ENCODE data around the gene HPS6. TPM values are rescaled to one million over a fixed set of nuclear protein-coding genes. Genes with fewer than 3 reads are reported as not detected.

Gene HPS6
- total and polyA plus RNA-seq, 10 donors: 7.2 to 29.5 (median 17.0) TPM

GRCh38 chr10:102055647-102056419 lies 9.3 kb upstream of the HPS6 start, which contains the start of gene ARMH3:
Gene ARMH3, minus strand, starts transcription at chr10:102056173. Its CDS starts 16,059 bp downstream, at chr10:102040114.
- TF ChIP-seq CTCF (IDR thresholded peaks at IDR 0.05 in 8 of 11, conservative IDR thresholded peaks at IDR 0.05 in 3 of 11) (peak in 4 of 11 experiments; percentile 26 to 37 (median 30)), POLR2A (IDR thresholded peaks at IDR 0.05) (peak in 1 of 3 donors; percentile 35), POLR2AphosphoS5 (IDR thresholded peaks at IDR 0.05) (peak; percentile 90 to 92 (median 91))
- Histone ChIP-seq H3K9me3 (no peaks in the 10 kb centered on the region), H3K27ac (peak within 1 kb of the TSS; percentile 86 to 98 (median 96)), H3K36me3 (no peaks in the 10 kb centered on the region), H3K27me3 (replicated peaks in 1 of 7) (no peaks in the 10 kb centered on the region), H3K4me1 (peaks cover 22 to 54% (median 50%) of the 10 kb centered on the region in 6 donors), H3K4me3 (peak within 1 kb of the TSS; percentile 81 to 91 (median 87))
- peak; percentile 98 for DNase-seq
- intact Hi-C loops (cut with DNase I; ENCODE audit: low total_unique reads): no loop called here
- WGBS, 5 donors: 0 to 1% (median 1%) methylated on average over 33 to 79 of the region's 79 CpGs

GRCh38 chr10:102059987-102060386 lies 5.2 kb upstream of the HPS6 start:
- Histone ChIP-seq H3K9me3 (no peaks in the 10 kb centered on the region), H3K4me3 (no peak overlapping the region), H3K36me3 (no peaks in the 10 kb centered on the region), H3K4me1 (peaks cover 2 to 22% (median 15%) of the 10 kb centered on the region in 6 donors), H3K27me3 (replicated peaks in 1 of 7) (no peaks in the 10 kb centered on the region), H3K27ac (no peak overlapping the region)
- DNase-seq: no peak
- intact Hi-C loops (cut with DNase I; ENCODE audit: low total_unique reads): loop anchor here (10.0 kb wide), 1 partner anchor 55 kb away; no protein-coding TSS in a partner anchor
- no peak for TF ChIP-seq POLR2AphosphoS5 (IDR thresholded peaks at IDR 0.05)
- no peak for TF ChIP-seq CTCF (IDR thresholded peaks at IDR 0.05 in 8 of 11, conservative IDR thresholded peaks at IDR 0.05 in 3 of 11)
- TF ChIP-seq POLR2A (IDR thresholded peaks at IDR 0.05): no peak

GRCh38 chr10:102064503-102064867 lies 664 bp upstream of the HPS6 start:
- TF ChIP-seq POLR2A (IDR thresholded peaks at IDR 0.05): no peak
- TF ChIP-seq POLR2AphosphoS5 (IDR thresholded peaks at IDR 0.05): no peak
- TF ChIP-seq CTCF (IDR thresholded peaks at IDR 0.05 in 8 of 11, conservative IDR thresholded peaks at IDR 0.05 in 3 of 11): no peak
- Histone ChIP-seq H3K4me1 (peaks cover 17 to 51% (median 43%) of the 10 kb centered on the region in 6 donors), H3K27me3 (replicated peaks in 1 of 7) (no peaks in the 10 kb centered on the region), H3K27ac (peak overlapping the region; percentile 93 to 98 (median 94)), H3K9me3 (no peaks in the 10 kb centered on the region), H3K36me3 (peaks cover 0 to 30% (median 12%) of the 10 kb centered on the region in 6 donors), H3K4me3 (peak overlapping the region in 7 of 8 donors; percentile 69 to 99 (median 92))
- intact Hi-C loops (cut with DNase I; ENCODE audit: low total_unique reads): loop anchor here (10.0 kb wide), 1 partner anchor 50 kb away; no protein-coding TSS in a partner anchor
- no peak for DNase-seq
- WGBS, 5 donors: 62 to 90% (median 65%) methylated on average over 2 of the region's 2 CpGs
